GM12878 (cell line): Measurements from ENCODE around the gene AMOTL1. TPM values are rescaled to one million over a fixed set of nuclear protein-coding genes. Genes with fewer than 3 reads are reported as not detected.

Experiments used
- ATAC-seq: fragments of 200-7000 bp; cut with Tn5 transposase; 3 replicates; pipeline ENCODE4 v1.9.1; 2020; ENCODE audit warnings: mild to moderate bottlenecking, moderate library complexity
- BruUV-seq: library from RNA; stranded (reverse); fragments of 400-500 nt; replicated peaks from 2 replicates; lab custom pipeline; 2021; lab: Mats Ljungman, UMichigan
- CTCF ChIA-PET: fragments of 300-600 bp; sonication (Branson Sonifier 250); formaldehyde crosslinking; extraction: SDS; loops from one replicate; lab custom pipeline; 2021; ENCODE audit warnings: inconsistent platforms; lab: Yijun Ruan, JAX
- POLR2A ChIA-PET: fragments of 350-600 bp; formaldehyde crosslinking; extraction: SDS; loops from one replicate; lab custom pipeline; 2021; ENCODE audit warnings: inconsistent platforms; lab: Charles Lee
- RAD21 ChIA-PET: fragments of 300-600 bp; sonication (Branson Sonifier 250); formaldehyde crosslinking; loops from one replicate; lab custom pipeline; 2023; ENCODE audit warnings: antibody characterized with exemption; ENCODE audit not compliant: unreplicated experiment; lab: Charles Lee
- SMC1A ChIA-PET: fragments of 300-600 bp; sonication (Branson Sonifier 250); formaldehyde crosslinking; loops from one replicate; lab custom pipeline; 2023; ENCODE audit not compliant: unreplicated experiment, uncharacterized antibody; lab: Charles Lee
- DNase-seq: peaks from one replicate; pipeline ENCODE4 v3.0.0-alpha.2; 2011; ENCODE audit warnings: low read depth, low spot score
- FAIRE-seq: peaks from 3 replicates; lab custom pipeline; 2011; peaks lifted over from hg19 to GRCh38; lab: Jason Lieb, UNC
- H2AFZ ChIP-seq: 2 replicates; pipeline ENCODE4 v1.6.0; 2011; ENCODE audit warnings: low read depth, low read length, control low read depth; ENCODE audit not compliant: control insufficient read depth
- H3K27ac ChIP-seq: 2 replicates; pipeline ENCODE4 v1.5.1; 2011; ENCODE audit warnings: control low read depth; ENCODE audit not compliant: control insufficient read depth, insufficient read depth
- H3K27me3 ChIP-seq, 2 experiments: replicated peaks in 1 of 2; 2 replicates each; pipeline versions ENCODE4 v1.6.0 to v1.6.1; 2011; ENCODE audit warnings: low read length in 1 of 2; ENCODE audit not compliant: control insufficient read depth in 2 of 2, insufficient read depth in 2 of 2
- H3K36me3 ChIP-seq, 2 experiments: 2 replicates each; pipeline ENCODE4 v1.5.1; 2011; ENCODE audit warnings: low read length in 1 of 2; ENCODE audit not compliant: control insufficient read depth in 2 of 2, insufficient read depth in 2 of 2
- H3K4me1 ChIP-seq: 2 replicates; pipeline ENCODE4 v1.6.1; 2011; ENCODE audit warnings: mild to moderate bottlenecking, low read length, moderate library complexity, mixed read lengths; ENCODE audit not compliant: control insufficient read depth, insufficient read depth
- H3K4me2 ChIP-seq: 2 replicates; pipeline ENCODE4 v1.6.0; 2011; ENCODE audit warnings: control low read depth; ENCODE audit not compliant: control insufficient read depth, insufficient read depth
- H3K4me3 ChIP-seq: fragments of 200-600 bp; sonication (generic); 2 replicates; pipeline ENCODE4 v1.5.1; 2016
- H3K79me2 ChIP-seq: 2 replicates; pipeline ENCODE4 v1.6.0; 2011; ENCODE audit warnings: low read length; ENCODE audit not compliant: control insufficient read depth, insufficient read depth
- H3K9ac ChIP-seq: 2 replicates; pipeline ENCODE4 v1.8.0; 2011; ENCODE audit warnings: low read length, control low read depth, mixed read lengths; ENCODE audit not compliant: control insufficient read depth, insufficient read depth
- H3K9me3 ChIP-seq: replicated peaks from 3 replicates; pipeline ENCODE4 v1.5.1; 2011; ENCODE audit warnings: mild to moderate bottlenecking, low read length; ENCODE audit not compliant: control insufficient read depth, insufficient read depth
- H4K20me1 ChIP-seq: 2 replicates; pipeline ENCODE4 v1.6.0; 2011; ENCODE audit not compliant: control insufficient read depth, insufficient read depth
- CREB1 ChIP-seq: IDR thresholded peaks from 2 replicates; pipeline ENCODE4 v1.6.1; 2012; ENCODE audit warnings: low read depth, mild to moderate bottlenecking, inconsistent platforms
- DPF2 ChIP-seq: fragments of 450-650 bp; IDR thresholded peaks from 2 replicates; pipeline ENCODE4 v1.6.1; 2017; ENCODE audit warnings: mild to moderate bottlenecking
- EP300 ChIP-seq, 2 experiments: fragments of 150-350 bp in 1 of 2; IDR thresholded peaks; 2 replicates each; pipeline ENCODE4 v1.6.1; 2011 to 2012; ENCODE audit warnings: low read depth in 2 of 2, low read length in 2 of 2, borderline replicate concordance in 1 of 2, improper control_type of control experiment in 1 of 2, inconsistent platforms in 1 of 2; ENCODE audit not compliant: control insufficient read depth in 1 of 2
- ESRRA ChIP-seq: IDR thresholded peaks from 2 replicates; pipeline ENCODE4 v1.6.1; 2012; ENCODE audit warnings: mild to moderate bottlenecking, low read length, improper control_type of control experiment
- HCFC1 ChIP-seq: fragments of 150-350 bp; IDR thresholded peaks from 2 replicates; pipeline ENCODE4 v1.6.1; 2014; ENCODE audit warnings: low read length
- HDAC2 ChIP-seq: fragments of 200-600 bp; sonication (generic); IDR thresholded peaks from 2 replicates; pipeline ENCODE4 v1.6.1; 2017
- IRF4 ChIP-seq: IDR thresholded peaks from 2 replicates; pipeline ENCODE4 v1.6.1; 2011; ENCODE audit warnings: low read depth, low read length
- JUND ChIP-seq: IDR thresholded peaks from 2 replicates; pipeline ENCODE4 v1.6.1; 2012; ENCODE audit warnings: low read depth, mild to moderate bottlenecking, low read length, improper control_type of control experiment, moderate library complexity
- KAT2A ChIP-seq: conservative IDR thresholded peaks from 2 replicates; pipeline ENCODE4 v1.6.1; 2011; ENCODE audit warnings: low read depth, low read length; ENCODE audit not compliant: control insufficient read depth
- NFIC ChIP-seq: IDR thresholded peaks from 2 replicates; pipeline ENCODE4 v1.6.1; 2012; ENCODE audit warnings: low read depth, mild to moderate bottlenecking, inconsistent platforms, low read length, moderate library complexity
- NFXL1 ChIP-seq: fragments of 450-650 bp; IDR thresholded peaks from 2 replicates; pipeline ENCODE4 v1.6.1; 2017; ENCODE audit warnings: antibody characterized with exemption, mild to moderate bottlenecking, borderline replicate concordance
- RBBP5 ChIP-seq: fragments of 200-600 bp; sonication (generic); conservative IDR thresholded peaks from 2 replicates; pipeline ENCODE4 v1.6.1; 2016
- SIN3A ChIP-seq: IDR thresholded peaks from 2 replicates; pipeline ENCODE4 v1.6.1; 2012; ENCODE audit warnings: low read depth, low read length, improper control_type of control experiment
- SIX5 ChIP-seq: IDR thresholded peaks from 2 replicates; pipeline ENCODE4 v1.6.1; 2011; ENCODE audit warnings: mild to moderate bottlenecking, low read depth, low read length, moderate library complexity; ENCODE audit not compliant: severe bottlenecking
- SMAD5 ChIP-seq: IDR thresholded peaks from 2 replicates; pipeline ENCODE4 v1.6.1; 2016; ENCODE audit warnings: antibody characterized with exemption, low read depth
- YBX1 ChIP-seq: fragments of 450-650 bp; IDR thresholded peaks from 2 replicates; pipeline ENCODE4 v1.6.1; 2016; ENCODE audit warnings: antibody characterized with exemption
- ZNF217 ChIP-seq: fragments of 450-650 bp; IDR thresholded peaks from 2 replicates; pipeline ENCODE4 v1.6.1; 2017; ENCODE audit warnings: antibody characterized with exemption, mild to moderate bottlenecking
- WGBS: methylation state at CpG from one replicate; pipeline ENCODE4 v1.1.6; 2016; ENCODE audit warnings: low lambda C conversion rate; ENCODE audit not compliant: insufficient replicate concordance, insufficient coverage; ENCODE audit errors: missing lambda C conversion rate; 5-methylcytosine and 5-hydroxymethylcytosine counted together
- in situ Hi-C: fragments of 300-500 bp; cut with MboI; formaldehyde crosslinking; loops from 9 replicates; pipeline ENCODE4 v1.14.3; 2018; ENCODE audit warnings: mixed read lengths
- intact Hi-C: fragments of 100-400 bp; cut with micrococcal nuclease; formaldehyde crosslinking; loops from one replicate; pipeline ENCODE4 v1.14.2; 2022; ENCODE audit not compliant: unreplicated experiment
- polyA plus RNA-seq, 11 experiments: library from polyadenylated mRNA; depleted of rRNA in 4 of 11; unstranded in 6 of 11; stranded (reverse) in 5 of 11; fragments of >200 nt; fragmentation: Nextera tagmentation in 4 of 11; fragmentation: Illumina TruSeq in 1 of 11; extraction: Ambion mirVana in 4 of 11; extraction: Trizol in 1 of 11; gene quantifications; 1 replicate in 1 of 11; 2 replicates in 10 of 11; pipeline versions ENCODE4 v1.2.1 to v1.2.3, GENCODE V29; 2011 to 2016; ENCODE audit warnings: inconsistent platforms in 2 of 11, missing spikeins in 2 of 11, low read depth in 1 of 11
- total RNA-seq, 4 experiments: library from RNA; depleted of rRNA in 3 of 4; stranded (reverse); fragments of >200 nt in 3 of 4; fragmentation: Illumina TruSeq in 1 of 4; extraction: Trizol in 1 of 4; gene quantifications; 2 replicates each; pipeline versions ENCODE4 v1.2.1 to v1.2.3, GENCODE V29; 2013 to 2021
- TF ChIP-seq, protein P1 (sequence below): fragments of 450-650 bp; IDR thresholded peaks from 2 replicates; pipeline ENCODE4 v1.6.1; 2016; ENCODE audit warnings: mild to moderate bottlenecking

The AMOTL1 gene
- total and polyA plus RNA-seq, 10 of the 15 experiments (the other 5 are each of a cell fraction or from before 2014, with no cell fraction given): under 0.01 to 0.41 (median 0.01) TPM; not detected in 7

DNA sequence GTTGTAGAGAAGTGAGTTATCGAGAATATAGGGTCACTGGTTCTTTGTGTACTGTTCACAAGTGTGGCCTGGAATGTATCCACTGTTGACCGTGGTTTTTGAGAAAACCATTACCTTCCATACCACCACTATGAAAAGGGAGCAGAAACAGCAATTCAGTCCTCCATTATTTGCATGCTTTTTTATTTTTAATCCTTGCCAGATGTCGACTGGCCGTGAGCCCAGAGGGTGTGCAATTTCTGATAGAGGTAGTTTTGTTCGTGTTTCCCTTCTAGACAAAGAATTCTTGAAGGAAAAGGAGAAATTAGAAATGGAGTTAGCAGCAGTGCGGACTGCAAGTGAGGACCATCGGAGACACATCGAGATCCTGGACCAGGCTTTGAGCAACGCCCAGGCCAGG lies 81.7 kb downstream of the AMOTL1 start:
- Histone ChIP-seq H4K20me1 (no peaks in the 10 kb centered on the region), H3K27ac (no peak overlapping the region), H3K9ac (no peak overlapping the region), H3K36me3 (no peaks in the 10 kb centered on the region), H3K9me3 (no peaks in the 10 kb centered on the region), H3K4me2 (no peak overlapping the region), H3K4me1 (no peaks in the 10 kb centered on the region), H3K79me2 (no peaks in the 10 kb centered on the region), H3K4me3 (no peak overlapping the region), H2AFZ (no peak overlapping the region), H3K27me3 (no peaks in the 10 kb centered on the region)
- WGBS: 38% methylated on average over 9 of the region's 9 CpGs
- no TSS peak for BruUV-seq
- in situ Hi-C loops: no loop called here
- POLR2A ChIA-PET: no interaction called here
- intact Hi-C loops: no loop called here
- TF ChIP-seq ESRRA (no peak), YBX1 (no peak), ZNF217 (no peak), RBBP5 (no peak), EP300 (IDR thresholded peaks at IDR 0.05; ENCODE audit: borderline replicate concordance in 1 of 2, control insufficient read depth in 1 of 2, low read depth in 2 of 2, low read length in 2 of 2) (no peak), NFXL1 (no peak), CREB1 (no peak), KAT2A (no peak), JUND (no peak), NFIC (no peak), IRF4 (no peak), SIN3A (no peak), HCFC1 (no peak), DPF2 (no peak), SMAD5 (no peak), HDAC2 (no peak), SIX5 (no peak)
- TF ChIP-seq, protein P1, sequence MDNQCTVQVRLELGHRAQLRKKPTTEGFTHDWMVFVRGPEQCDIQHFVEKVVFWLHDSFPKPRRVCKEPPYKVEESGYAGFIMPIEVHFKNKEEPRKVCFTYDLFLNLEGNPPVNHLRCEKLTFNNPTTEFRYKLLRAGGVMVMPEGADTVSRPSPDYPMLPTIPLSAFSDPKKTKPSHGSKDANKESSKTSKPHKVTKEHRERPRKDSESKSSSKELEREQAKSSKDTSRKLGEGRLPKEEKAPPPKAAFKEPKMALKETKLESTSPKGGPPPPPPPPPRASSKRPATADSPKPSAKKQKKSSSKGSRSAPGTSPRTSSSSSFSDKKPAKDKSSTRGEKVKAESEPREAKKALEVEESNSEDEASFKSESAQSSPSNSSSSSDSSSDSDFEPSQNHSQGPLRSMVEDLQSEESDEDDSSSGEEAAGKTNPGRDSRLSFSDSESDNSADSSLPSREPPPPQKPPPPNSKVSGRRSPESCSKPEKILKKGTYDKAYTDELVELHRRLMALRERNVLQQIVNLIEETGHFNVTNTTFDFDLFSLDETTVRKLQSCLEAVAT: no peak
- CTCF ChIA-PET: no interaction called here
- ATAC-seq (no peak), DNase-seq (no peak), FAIRE-seq (no peak)
- RAD21 ChIA-PET: no interaction called here
- SMC1A ChIA-PET: no interaction called here
